ENCODE measurements around the gene PLCL1.

The PLCL1 gene

DNA sequence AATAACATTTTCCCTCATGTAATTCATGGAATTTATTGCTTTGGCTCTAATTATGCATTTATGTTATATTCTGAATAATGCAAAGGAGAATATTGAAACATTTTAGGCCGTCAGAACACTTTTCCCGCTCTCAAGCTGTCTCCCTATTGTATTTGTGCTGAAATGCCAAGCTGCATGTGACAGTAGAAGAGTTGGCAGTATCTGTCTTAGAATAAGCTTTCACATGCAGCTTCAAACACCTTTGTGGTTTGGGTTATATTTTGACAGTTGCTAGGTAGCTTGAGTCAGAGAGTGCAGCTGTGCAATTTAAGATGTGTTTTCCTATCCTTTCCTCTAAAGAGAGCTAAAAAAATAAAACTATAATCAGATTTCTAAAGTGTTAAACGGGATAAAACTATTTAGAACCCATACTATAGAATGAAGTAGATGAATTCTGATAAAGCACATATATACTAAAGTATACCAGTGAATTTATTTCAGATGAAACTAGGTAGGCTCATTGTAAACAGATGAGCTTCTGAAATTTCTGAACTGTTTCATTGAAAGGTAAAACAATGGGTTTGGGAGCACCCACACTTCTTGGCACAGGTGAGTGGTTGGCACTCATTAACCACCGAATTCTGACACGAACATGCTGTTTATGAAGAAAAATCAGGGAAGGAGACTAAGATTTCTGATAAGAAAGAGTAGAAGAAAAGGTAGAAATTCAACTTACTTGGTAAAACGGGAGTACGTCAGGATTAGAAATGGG lies 43.4 kb downstream of the PLCL1 start:
- Histone ChIP-seq H3K9me3 (ENCODE audit: low read length) (no peaks in the 10 kb centered on the region), H3K9ac (ENCODE audit: low read length) (no peak overlapping the region), H3F3A (ENCODE audit: insufficient read depth, low read length) (no peaks in the 10 kb centered on the region), H3K36me3 (ENCODE audit: insufficient read depth, low read length) (no peaks in the 10 kb centered on the region), H3K4me1 (ENCODE audit: insufficient read depth, low read length, severe bottlenecking) (no peaks in the 10 kb centered on the region), H3K9me2 (ENCODE audit: low read depth, low read length) (no peaks in the 10 kb centered on the region), H3K27me3 (ENCODE audit: insufficient read depth, low read length) (no peaks in the 10 kb centered on the region), H3K4me3 (ENCODE audit: low read depth, low read length, poor library complexity, severe bottlenecking) (no peak overlapping the region), H2AFZ (ENCODE audit: low read length) (no peak overlapping the region), H4K20me1 (ENCODE audit: insufficient read depth, low read length) (no peaks in the 10 kb centered on the region), H3K27ac (ENCODE audit: low read depth, low read length, poor library complexity, severe bottlenecking) (no peak overlapping the region), H3K79me2 (ENCODE audit: insufficient read depth, low read length) (no peaks in the 10 kb centered on the region), H3K4me2 (ENCODE audit: low read length) (no peak overlapping the region)
- TF ChIP-seq, protein P1, sequence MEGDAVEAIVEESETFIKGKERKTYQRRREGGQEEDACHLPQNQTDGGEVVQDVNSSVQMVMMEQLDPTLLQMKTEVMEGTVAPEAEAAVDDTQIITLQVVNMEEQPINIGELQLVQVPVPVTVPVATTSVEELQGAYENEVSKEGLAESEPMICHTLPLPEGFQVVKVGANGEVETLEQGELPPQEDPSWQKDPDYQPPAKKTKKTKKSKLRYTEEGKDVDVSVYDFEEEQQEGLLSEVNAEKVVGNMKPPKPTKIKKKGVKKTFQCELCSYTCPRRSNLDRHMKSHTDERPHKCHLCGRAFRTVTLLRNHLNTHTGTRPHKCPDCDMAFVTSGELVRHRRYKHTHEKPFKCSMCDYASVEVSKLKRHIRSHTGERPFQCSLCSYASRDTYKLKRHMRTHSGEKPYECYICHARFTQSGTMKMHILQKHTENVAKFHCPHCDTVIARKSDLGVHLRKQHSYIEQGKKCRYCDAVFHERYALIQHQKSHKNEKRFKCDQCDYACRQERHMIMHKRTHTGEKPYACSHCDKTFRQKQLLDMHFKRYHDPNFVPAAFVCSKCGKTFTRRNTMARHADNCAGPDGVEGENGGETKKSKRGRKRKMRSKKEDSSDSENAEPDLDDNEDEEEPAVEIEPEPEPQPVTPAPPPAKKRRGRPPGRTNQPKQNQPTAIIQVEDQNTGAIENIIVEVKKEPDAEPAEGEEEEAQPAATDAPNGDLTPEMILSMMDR (IDR thresholded peaks at IDR 0.05; ENCODE audit: low read length): no peak
- no peak for TF ChIP-seq EZH2 (IDR thresholded peaks at IDR 0.05; ENCODE audit: borderline replicate concordance, low read length)

DNA sequence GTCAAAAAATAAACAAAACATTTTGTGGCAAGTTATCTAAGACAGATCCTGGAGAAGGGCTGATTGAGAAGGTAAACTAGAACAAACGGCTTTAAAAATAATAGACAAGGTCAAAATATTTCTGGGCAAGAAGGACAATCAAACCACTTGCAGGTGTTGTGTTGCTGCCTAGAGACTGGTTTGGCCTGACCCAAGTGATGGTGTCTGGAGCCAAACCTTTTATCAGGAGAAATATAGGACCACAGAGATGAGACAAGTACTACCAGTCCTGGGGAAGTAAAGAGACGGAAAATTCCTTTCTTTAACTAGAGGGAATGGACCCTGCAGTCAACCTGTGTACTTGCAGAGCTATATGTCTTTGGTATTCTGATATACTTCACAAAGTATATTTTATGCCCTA lies 44.2 kb downstream of the PLCL1 start:
- Histone ChIP-seq H3K4me2 (ENCODE audit: low read length) (no peak overlapping the region), H3K27ac (ENCODE audit: low read depth, low read length, poor library complexity, severe bottlenecking) (no peak overlapping the region), H4K20me1 (ENCODE audit: insufficient read depth, low read length) (no peaks in the 10 kb centered on the region), H3K36me3 (ENCODE audit: insufficient read depth, low read length) (no peaks in the 10 kb centered on the region), H2AFZ (ENCODE audit: low read length) (no peak overlapping the region), H3K9ac (ENCODE audit: low read length) (no peak overlapping the region), H3K9me3 (ENCODE audit: low read length) (no peaks in the 10 kb centered on the region), H3K4me3 (ENCODE audit: low read depth, low read length, poor library complexity, severe bottlenecking) (no peak overlapping the region), H3K9me2 (ENCODE audit: low read depth, low read length) (no peaks in the 10 kb centered on the region), H3K4me1 (ENCODE audit: insufficient read depth, low read length, severe bottlenecking) (no peaks in the 10 kb centered on the region), H3F3A (ENCODE audit: insufficient read depth, low read length) (no peaks in the 10 kb centered on the region), H3K79me2 (ENCODE audit: insufficient read depth, low read length) (no peaks in the 10 kb centered on the region), H3K27me3 (ENCODE audit: insufficient read depth, low read length) (no peaks in the 10 kb centered on the region)
- TF ChIP-seq, protein P1 (IDR thresholded peaks at IDR 0.05; ENCODE audit: low read length): no peak
- no peak for TF ChIP-seq EZH2 (IDR thresholded peaks at IDR 0.05; ENCODE audit: borderline replicate concordance, low read length)

DNA sequence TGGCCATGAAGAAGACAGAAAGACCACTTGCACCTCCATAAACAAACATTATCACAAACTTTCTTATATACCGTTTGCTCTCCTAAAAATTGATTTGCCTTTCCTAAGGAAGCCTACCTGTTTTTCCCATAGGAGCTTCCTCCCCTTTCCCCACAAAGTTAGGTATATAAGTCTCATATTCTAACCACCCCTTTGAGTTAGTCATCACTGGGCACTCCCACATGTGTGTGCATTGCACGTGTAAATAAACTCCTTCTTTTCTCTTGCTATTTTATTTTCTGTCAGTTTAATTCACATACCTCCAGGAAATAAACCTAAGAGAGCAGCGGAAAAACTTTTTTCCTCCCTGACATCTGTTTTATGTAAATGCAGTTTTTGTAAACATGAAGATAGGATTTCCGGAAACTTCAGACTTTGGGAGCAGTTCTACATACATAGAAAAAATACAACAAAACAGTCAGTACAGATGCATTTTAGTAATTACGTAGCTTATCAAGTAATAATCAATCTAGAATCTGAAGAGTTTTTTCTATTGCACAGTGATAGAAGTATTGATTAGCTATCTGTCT lies 46.6 kb downstream of the PLCL1 start:
- Histone ChIP-seq H3K4me3 (ENCODE audit: low read depth, low read length, poor library complexity, severe bottlenecking) (no peak overlapping the region), H3K9me3 (ENCODE audit: low read length) (no peaks in the 10 kb centered on the region), H3K27me3 (ENCODE audit: insufficient read depth, low read length) (no peaks in the 10 kb centered on the region), H2AFZ (ENCODE audit: low read length) (no peak overlapping the region), H3K9ac (ENCODE audit: low read length) (no peak overlapping the region), H4K20me1 (ENCODE audit: insufficient read depth, low read length) (no peaks in the 10 kb centered on the region), H3K9me2 (ENCODE audit: low read depth, low read length) (no peaks in the 10 kb centered on the region), H3K27ac (ENCODE audit: low read depth, low read length, poor library complexity, severe bottlenecking) (no peak overlapping the region), H3F3A (ENCODE audit: insufficient read depth, low read length) (no peaks in the 10 kb centered on the region), H3K4me1 (ENCODE audit: insufficient read depth, low read length, severe bottlenecking) (no peaks in the 10 kb centered on the region), H3K79me2 (ENCODE audit: insufficient read depth, low read length) (no peaks in the 10 kb centered on the region), H3K4me2 (ENCODE audit: low read length) (no peak overlapping the region), H3K36me3 (ENCODE audit: insufficient read depth, low read length) (no peaks in the 10 kb centered on the region)
- no peak for TF ChIP-seq EZH2 (IDR thresholded peaks at IDR 0.05; ENCODE audit: borderline replicate concordance, low read length)
- TF ChIP-seq, protein P1 (IDR thresholded peaks at IDR 0.05; ENCODE audit: low read length): no peak
